ENCODE measurements around the gene CWC27.

Gene CWC27

GRCh38 chr5:65066387-65067146, 297.8 kb downstream of the CWC27 start:
- TF ChIP-seq CTCF (IDR thresholded peaks at IDR 0.05; ENCODE audit: low read depth, low read length, missing control alignments), result no peak
- no peak for DNase-seq (ENCODE audit: low read depth)
- H3K4me3 ChIP-seq (ENCODE audit: low read depth, low read length), result no peak overlapping the region

- no peak for DNase-seq (ENCODE audit: low read depth)
- no peak overlapping the region for H3K4me3 ChIP-seq (ENCODE audit: low read depth, low read length)
- no peak for TF ChIP-seq CTCF (IDR thresholded peaks at IDR 0.05; ENCODE audit: low read depth, low read length, missing control alignments)
These were observed 298.4 kb downstream of the CWC27 start for GRCh38 chr5:65067147-65067506.

Measured in GM12864 (cell line).